ENCODE data around the gene ABHD1. TPM values are rescaled to one million over a fixed set of nuclear protein-coding genes. Genes with fewer than 3 reads are reported as not detected.

The ABHD1 gene
- total and polyA plus RNA-seq, 2 donors (not counting 3 experiments of a cell fraction or from before 2014, with no cell fraction given), result 0.07 TPM; not detected in 1

- H3K27ac ChIP-seq (ENCODE audit: insufficient read depth, low read depth, low read length), result no peak overlapping the region
- no peaks in the 10 kb centered on the region for H3K36me3 ChIP-seq (ENCODE audit: control insufficient read depth in 2 of 2, extremely low read depth in 1 of 2, insufficient read depth in 2 of 2, low read length in 2 of 2)
- no peak overlapping the region for H3K4me2 ChIP-seq (ENCODE audit: insufficient read depth, low read length)
- H3K9ac ChIP-seq (replicated peaks; ENCODE audit: extremely low read depth, insufficient read depth, low read length), result no peak overlapping the region
- DNase-seq (ENCODE audit: low read depth, low spot score) (no peak), FAIRE-seq (no peak)
- no peaks in the 10 kb centered on the region for H3K79me2 ChIP-seq (ENCODE audit: control insufficient read depth, insufficient read depth, low read length)
- dilution Hi-C loops (cut with MboI; ENCODE audit: extremely low pct_ligation_motif_present, low sequenced_read_pairs), result no loop called here
- intact Hi-C loops (cut with micrococcal nuclease), result loop anchor here (10.0 kb wide), 1 partner anchor 174 kb away; no protein-coding TSS in a partner anchor
- no TSS peak for BruUV-seq (replicated peaks)
- no peaks in the 10 kb centered on the region for H3K9me1 ChIP-seq (replicated peaks; ENCODE audit: control insufficient read depth, extremely low read depth, insufficient read depth, low read length)
- CTCF ChIA-PET, result interaction anchor here (0.5 to 3.0 kb wide), 5 partner anchors 9 to 32 kb away, joined by 4 to 23 read pairs (median 5); no protein-coding TSS in a partner anchor
- TF ChIP-seq POLR2A (IDR thresholded peaks at IDR 0.05; ENCODE audit: low read depth, low read length), result no peak
- no peak for TF ChIP-seq MYC (IDR thresholded peaks at IDR 0.05; ENCODE audit: low read depth, low read length)
- no peak for TF ChIP-seq CTCF (IDR thresholded peaks at IDR 0.05; ENCODE audit: extremely low read depth in 1 of 2, insufficient read depth in 1 of 2, low read depth in 1 of 2, low read length in 2 of 2)
- no peak for TF ChIP-seq JUN (IDR thresholded peaks at IDR 0.05; ENCODE audit: borderline replicate concordance, insufficient read depth, insufficient read length, low read depth)
- TF ChIP-seq GATA2 (IDR thresholded peaks at IDR 0.05; ENCODE audit: insufficient read depth, insufficient read length, low read depth, low read length), result no peak
- no peak for TF ChIP-seq FOS (IDR thresholded peaks at IDR 0.05; ENCODE audit: borderline replicate concordance, insufficient read depth, low read length)
- no peaks in the 10 kb centered on the region for H3K9me3 ChIP-seq (replicated peaks; ENCODE audit: control insufficient read depth, insufficient read depth, low read length)
- POLR2A ChIA-PET, result no interaction called here
- H3K27me3 ChIP-seq (ENCODE audit: control insufficient read depth in 2 of 2, insufficient read depth in 2 of 2, low read length in 2 of 2), result no peaks in the 10 kb centered on the region
- H3K4me1 ChIP-seq (ENCODE audit: control insufficient read depth, extremely low read depth, insufficient read depth, low read length), result no peaks in the 10 kb centered on the region
- no peaks in the 10 kb centered on the region for H4K20me1 ChIP-seq (replicated peaks; ENCODE audit: control insufficient read depth, extremely low read depth, insufficient read depth, low read length)
- H3K4me3 ChIP-seq (replicated peaks in 1 of 3; ENCODE audit: insufficient read depth in 1 of 3, low read depth in 1 of 3, low read length in 3 of 3), result no peak overlapping the region
- H2AFZ ChIP-seq (ENCODE audit: low read depth, low read length), result no peak overlapping the region
Measured at GRCh38 chr2:27159271-27159670, 35.7 kb downstream of the ABHD1 start.

- no peak overlapping the region for H3K9ac ChIP-seq (replicated peaks; ENCODE audit: extremely low read depth, insufficient read depth, low read length)
- no peak for TF ChIP-seq POLR2AphosphoS5 (IDR thresholded peaks at IDR 0.05; ENCODE audit: insufficient read depth, low read depth, low read length)
- no peak for TF ChIP-seq JUN (IDR thresholded peaks at IDR 0.05; ENCODE audit: borderline replicate concordance, insufficient read depth, insufficient read length, low read depth)
- TF ChIP-seq MYC (IDR thresholded peaks at IDR 0.05; ENCODE audit: low read depth, low read length), result no peak
- no peak for TF ChIP-seq MAX (IDR thresholded peaks at IDR 0.05; ENCODE audit: insufficient read depth, insufficient read length)
- TF ChIP-seq GATA2 (IDR thresholded peaks at IDR 0.05; ENCODE audit: insufficient read depth, insufficient read length, low read depth, low read length), result no peak
- TF ChIP-seq FOS (IDR thresholded peaks at IDR 0.05; ENCODE audit: borderline replicate concordance, insufficient read depth, low read length), result no peak
- TF ChIP-seq POLR2A (IDR thresholded peaks at IDR 0.05; ENCODE audit: low read depth, low read length), result no peak
- no peak for TF ChIP-seq CTCF (IDR thresholded peaks at IDR 0.05; ENCODE audit: extremely low read depth in 1 of 2, insufficient read depth in 1 of 2, low read depth in 1 of 2, low read length in 2 of 2)
- no peak for TF ChIP-seq EZH2 (IDR thresholded peaks at IDR 0.05; ENCODE audit: borderline replicate concordance, low read depth, low read length, severe bottlenecking)
- H3K4me3 ChIP-seq (replicated peaks in 1 of 3; ENCODE audit: insufficient read depth in 1 of 3, low read depth in 1 of 3, low read length in 3 of 3), result no peak overlapping the region
- no TSS peak for BruUV-seq (replicated peaks)
- no peak for DNase-seq (ENCODE audit: low read depth, low spot score)
- dilution Hi-C loops (cut with MboI; ENCODE audit: extremely low pct_ligation_motif_present, low sequenced_read_pairs), result no loop called here
- no peaks in the 10 kb centered on the region for H3K9me3 ChIP-seq (replicated peaks; ENCODE audit: control insufficient read depth, insufficient read depth, low read length)
- no peaks in the 10 kb centered on the region for H3K79me2 ChIP-seq (ENCODE audit: control insufficient read depth, insufficient read depth, low read length)
- no peaks in the 10 kb centered on the region for H3K27me3 ChIP-seq (ENCODE audit: control insufficient read depth in 2 of 2, insufficient read depth in 2 of 2, low read length in 2 of 2)
- H3K4me2 ChIP-seq (ENCODE audit: insufficient read depth, low read length), result no peak overlapping the region
- FAIRE-seq, result no peak
- H3K27ac ChIP-seq (ENCODE audit: insufficient read depth, low read depth, low read length), result no peak overlapping the region
- POLR2A ChIA-PET, result no interaction called here
- H3K4me1 ChIP-seq (ENCODE audit: control insufficient read depth, extremely low read depth, insufficient read depth, low read length), result no peaks in the 10 kb centered on the region
- H2AFZ ChIP-seq (ENCODE audit: low read depth, low read length), result no peak overlapping the region
- no peaks in the 10 kb centered on the region for H3K36me3 ChIP-seq (ENCODE audit: control insufficient read depth in 2 of 2, extremely low read depth in 1 of 2, insufficient read depth in 2 of 2, low read length in 2 of 2)
- CTCF ChIA-PET, result interaction anchor here (1.0 to 3.0 kb wide), 5 partner anchors 10 to 51 kb away, joined by 3 to 23 read pairs (median 8); no protein-coding TSS in a partner anchor
- no peaks in the 10 kb centered on the region for H4K20me1 ChIP-seq (replicated peaks; ENCODE audit: control insufficient read depth, extremely low read depth, insufficient read depth, low read length)
- intact Hi-C loops (cut with micrococcal nuclease), result no loop called here
- H3K9me1 ChIP-seq (replicated peaks; ENCODE audit: control insufficient read depth, extremely low read depth, insufficient read depth, low read length), result no peaks in the 10 kb centered on the region
Measured at GRCh38 chr2:27160191-27160590, 36.6 kb downstream of the ABHD1 start.

All from endothelial cell of umbilical vein (primary cell).